ENCODE measurements around the gene CLMP.

The CLMP gene

GRCh38 chr11:123166071-123166559 lies 28.9 kb downstream of the CLMP start:
- Histone ChIP-seq H3K9me3 (ENCODE audit: control insufficient read depth, insufficient read depth, low read depth, low read length) (no peaks in the 10 kb centered on the region), H3K4me3 (ENCODE audit: low read depth, low read length) (no peak overlapping the region), H3K27ac (ENCODE audit: extremely low read depth, low read depth, low read length) (no peak overlapping the region), H3K4me1 (ENCODE audit: control insufficient read depth, insufficient read depth, low read length) (no peaks in the 10 kb centered on the region), H3K36me3 (ENCODE audit: control insufficient read depth in 2 of 2, insufficient read depth in 1 of 2, low read length in 2 of 2) (no peaks in the 10 kb centered on the region)
- ChIA-PET CTCF (interaction anchor here (0.6 to 4.1 kb wide), 11 partner anchors 9 to 237 kb away, joined by 3 to 35 read pairs (median 4); no protein-coding TSS in a partner anchor), POLR2A (no interaction called here)
- TF ChIP-seq ZNF654 (tag by site-specific recombination; IDR thresholded peaks at IDR 0.05; ENCODE audit: low read depth): 0 out of 2 replicates have a peak, but pooled peaks have one; percentile 12
- TF ChIP-seq CTCF (tag by site-specific recombination; IDR thresholded peaks at IDR 0.05): 0 out of 2 replicates have a peak, but pooled peaks have one; percentile 20
- TF ChIP-seq ZNF354C (tag by site-specific recombination; IDR thresholded peaks at IDR 0.05; ENCODE audit: borderline replicate concordance, low read depth): no peak

- CTCF ChIA-PET: interaction anchor here (0.6 to 4.1 kb wide), 11 partner anchors 10 to 187 kb away, joined by 3 to 35 read pairs (median 3); no protein-coding TSS in a partner anchor
- Histone ChIP-seq H3K36me3 (ENCODE audit: control insufficient read depth in 2 of 2, insufficient read depth in 1 of 2, low read length in 2 of 2) (no peaks in the 10 kb centered on the region), H3K4me3 (ENCODE audit: low read depth, low read length) (no peak overlapping the region), H3K4me1 (ENCODE audit: control insufficient read depth, insufficient read depth, low read length) (no peaks in the 10 kb centered on the region), H3K9me3 (ENCODE audit: control insufficient read depth, insufficient read depth, low read depth, low read length) (no peaks in the 10 kb centered on the region), H3K27ac (ENCODE audit: extremely low read depth, low read depth, low read length) (no peak overlapping the region)
- TF ChIP-seq ZNF529 (tag by site-specific recombination; IDR thresholded peaks at IDR 0.05; ENCODE audit: insufficient replicate concordance): no peak
- TF ChIP-seq ZNF530 (tag by site-specific recombination; IDR thresholded peaks at IDR 0.05; ENCODE audit: low read depth): no peak
- TF ChIP-seq, protein P1, sequence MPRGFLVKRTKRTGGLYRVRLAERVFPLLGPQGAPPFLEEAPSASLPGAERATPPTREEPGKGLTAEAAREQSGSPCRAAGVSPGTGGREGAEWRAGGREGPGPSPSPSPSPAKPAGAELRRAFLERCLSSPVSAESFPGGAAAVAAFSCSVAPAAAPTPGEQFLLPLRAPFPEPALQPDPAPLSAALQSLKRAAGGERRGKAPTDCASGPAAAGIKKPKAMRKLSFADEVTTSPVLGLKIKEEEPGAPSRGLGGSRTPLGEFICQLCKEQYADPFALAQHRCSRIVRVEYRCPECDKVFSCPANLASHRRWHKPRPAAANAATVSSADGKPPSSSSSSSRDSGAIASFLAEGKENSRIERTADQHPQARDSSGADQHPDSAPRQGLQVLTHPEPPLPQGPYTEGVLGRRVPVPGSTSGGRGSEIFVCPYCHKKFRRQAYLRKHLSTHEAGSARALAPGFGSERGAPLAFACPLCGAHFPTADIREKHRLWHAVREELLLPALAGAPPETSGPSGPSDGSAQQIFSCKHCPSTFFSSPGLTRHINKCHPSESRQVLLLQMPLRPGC (tag by site-specific recombination; IDR thresholded peaks at IDR 0.05): no peak
- TF ChIP-seq SCRT2 (tag by site-specific recombination; IDR thresholded peaks at IDR 0.05): no peak
- TF ChIP-seq ZEB2 (tag by site-specific recombination; IDR thresholded peaks at IDR 0.05): no peak
- no peak for TF ChIP-seq ZNF837 (tag by site-specific recombination; IDR thresholded peaks at IDR 0.05)
- no peak for TF ChIP-seq ZNF747 (tag by site-specific recombination; IDR thresholded peaks at IDR 0.05)
- no peak for TF ChIP-seq ZNF624 (tag by site-specific recombination; IDR thresholded peaks at IDR 0.05)
- no peak for TF ChIP-seq ZNF658 (tag by site-specific recombination; IDR thresholded peaks at IDR 0.05)
- no peak for TF ChIP-seq ZSCAN16 (tag by site-specific recombination; IDR thresholded peaks at IDR 0.05)
- TF ChIP-seq SALL2 (tag by site-specific recombination; IDR thresholded peaks at IDR 0.05; ENCODE audit: borderline replicate concordance): no peak
- no peak for TF ChIP-seq GLIS1 (tag by site-specific recombination; IDR thresholded peaks at IDR 0.05)
- TF ChIP-seq ZNF391 (tag by site-specific recombination; IDR thresholded peaks at IDR 0.05; ENCODE audit: borderline replicate concordance, low read depth): no peak
- POLR2A ChIA-PET: interaction anchor here (0.9 kb wide), 1 partner anchor 102 kb away, joined by 3 read pairs; no protein-coding TSS in a partner anchor
These were observed 30.2 kb downstream of the CLMP start for GRCh38 chr11:123164732-123165450.

GRCh38 chr11:123163621-123164020 lies 31.4 kb downstream of the CLMP start:
- Histone ChIP-seq H3K4me3 (ENCODE audit: low read depth, low read length) (no peak overlapping the region), H3K9me3 (ENCODE audit: control insufficient read depth, insufficient read depth, low read depth, low read length) (no peaks in the 10 kb centered on the region), H3K27ac (ENCODE audit: extremely low read depth, low read depth, low read length) (no peak overlapping the region), H3K4me1 (ENCODE audit: control insufficient read depth, insufficient read depth, low read length) (no peaks in the 10 kb centered on the region), H3K36me3 (ENCODE audit: control insufficient read depth in 2 of 2, insufficient read depth in 1 of 2, low read length in 2 of 2) (no peaks in the 10 kb centered on the region)
- CTCF ChIA-PET: interaction anchor here (0.6 kb wide), 1 partner anchor 309 kb away, joined by 3 read pairs; no protein-coding TSS in a partner anchor
- POLR2A ChIA-PET: no interaction called here
- TF ChIP-seq ZNF623 (tag by site-specific recombination; IDR thresholded peaks at IDR 0.05): no peak
- no peak for TF ChIP-seq ZNF544 (tag by site-specific recombination; IDR thresholded peaks at IDR 0.05)
- TF ChIP-seq ZBTB20 (tag by site-specific recombination; IDR thresholded peaks at IDR 0.05): no peak
- no peak for TF ChIP-seq ZNF16 (tag by site-specific recombination; IDR thresholded peaks at IDR 0.05; ENCODE audit: low read depth)
- TF ChIP-seq ZNF148 (tag by site-specific recombination; IDR thresholded peaks at IDR 0.05; ENCODE audit: borderline replicate concordance): no peak
- no peak for TF ChIP-seq ZNF280D (tag by site-specific recombination; IDR thresholded peaks at IDR 0.05)
